Stimulated activated CD8-positive, alpha-beta memory T cell treated with anti-CD3 and anti-CD28 coated beads, Interleukin-15, amount 100 ng/mL, for 4 hours (primary cell): ENCODE data around the gene BOD1.
"Not testable (repeated sequence)": the region's sequence is repeated elsewhere in the genome, so short reads cannot be mapped to it uniquely, and the experiment has no call there.

Experiments used
- DNase-seq, 2 donors: peaks; one replicate each; pipeline ENCODE4 v3.0.0-alpha.2; 2020; ENCODE audit warnings: low read depth in 2 of 2

The BOD1 gene

DNA sequence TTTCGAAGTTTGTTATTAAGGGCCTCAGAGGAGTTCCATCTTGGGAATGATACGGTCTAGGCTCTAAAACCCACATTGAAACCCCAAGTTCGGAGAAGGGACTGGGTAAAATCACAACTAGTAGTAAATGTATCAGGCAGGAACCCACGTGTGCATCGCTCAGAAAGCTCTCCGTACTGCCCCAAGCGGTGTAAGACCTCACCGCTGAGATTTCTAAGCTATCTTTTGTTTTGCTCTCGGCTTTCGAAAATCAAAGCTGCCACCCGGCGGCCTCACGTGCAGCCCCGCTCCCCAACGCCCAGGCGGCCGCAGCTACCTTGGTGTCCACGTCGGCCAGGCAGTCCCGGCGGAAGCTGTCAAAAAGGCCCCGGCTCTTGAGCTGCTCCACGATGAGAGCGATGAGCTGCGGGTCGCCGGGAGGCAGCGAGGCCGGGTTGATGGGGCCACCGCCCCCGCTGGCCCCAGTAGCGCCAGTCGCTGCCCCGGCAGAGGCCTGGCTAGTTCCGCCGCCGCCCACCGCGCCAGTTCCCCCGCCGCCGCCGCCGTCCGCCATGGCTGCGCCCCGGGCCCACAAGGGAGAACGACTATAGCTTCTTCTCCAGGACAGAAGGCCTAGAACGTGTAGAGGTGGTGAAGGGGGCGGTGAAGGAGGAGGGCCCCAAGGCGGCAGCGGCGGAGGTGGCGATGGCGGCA, 420 bp downstream of the BOD1 start:
- peak; percentile 39 to 45 for DNase-seq

DNA sequence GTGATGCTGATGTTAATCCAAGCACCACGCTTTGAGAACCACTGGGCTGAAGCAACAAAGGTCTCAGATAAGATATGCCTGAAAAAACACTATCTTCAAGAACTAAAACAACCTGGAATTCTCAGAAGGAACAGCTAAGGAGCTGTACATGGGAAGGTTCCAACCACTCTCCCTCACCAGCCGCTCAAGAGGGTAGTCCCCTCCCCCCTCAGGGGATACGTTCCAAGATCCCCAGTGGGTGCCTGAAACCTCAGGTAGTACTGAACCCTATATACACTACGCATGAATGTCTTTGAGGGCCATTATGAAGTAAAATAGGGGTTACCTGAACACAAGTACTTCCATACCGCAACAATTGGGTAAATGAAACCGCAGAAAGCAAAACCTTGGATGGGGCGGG, 1.9 kb downstream of the BOD1 start:
- no peak for DNase-seq

GRCh38 chr5:173613433-173614159, 2.9 kb downstream of the BOD1 start:
- no peak for DNase-seq

DNA sequence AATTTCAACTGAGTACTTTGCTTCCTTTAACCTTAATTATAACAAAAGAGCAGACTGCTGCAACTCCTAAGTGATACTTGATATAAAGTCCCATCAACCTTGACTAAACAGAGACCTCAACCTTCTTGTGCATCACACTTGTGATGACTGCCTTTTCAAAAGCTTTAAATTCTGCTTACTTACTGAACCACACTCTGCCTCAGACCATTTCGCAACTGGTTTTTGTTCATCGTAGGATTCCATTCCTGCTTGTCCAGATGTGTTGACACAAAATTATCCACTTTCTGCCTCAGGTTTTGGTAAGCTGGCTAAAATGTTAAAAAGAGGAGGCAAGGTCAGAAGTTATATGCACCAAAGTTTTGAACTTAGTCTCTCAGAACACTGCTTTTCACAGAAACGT, 3.5 kb downstream of the BOD1 start:
- DNase-seq, result no peak

DNA sequence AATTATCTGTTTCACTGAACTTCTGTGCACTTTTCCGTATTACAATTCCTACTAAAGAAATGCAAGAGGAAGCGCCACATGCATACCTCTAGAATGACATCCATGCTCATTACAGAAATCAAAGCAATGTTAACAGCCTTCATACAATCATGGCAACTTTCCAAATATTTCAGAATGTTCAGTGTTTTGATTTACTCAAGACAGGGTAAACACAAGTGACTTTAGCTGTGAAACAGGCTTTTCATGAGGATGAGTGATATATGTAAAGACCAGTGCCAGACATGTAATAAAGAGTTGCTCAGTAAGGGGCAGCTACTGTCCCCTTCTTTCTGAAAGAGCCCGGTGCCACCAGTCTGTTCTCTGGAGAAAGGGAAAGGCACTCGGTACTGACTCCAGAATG, 4.7 kb downstream of the BOD1 start:
- no peak for DNase-seq

DNA sequence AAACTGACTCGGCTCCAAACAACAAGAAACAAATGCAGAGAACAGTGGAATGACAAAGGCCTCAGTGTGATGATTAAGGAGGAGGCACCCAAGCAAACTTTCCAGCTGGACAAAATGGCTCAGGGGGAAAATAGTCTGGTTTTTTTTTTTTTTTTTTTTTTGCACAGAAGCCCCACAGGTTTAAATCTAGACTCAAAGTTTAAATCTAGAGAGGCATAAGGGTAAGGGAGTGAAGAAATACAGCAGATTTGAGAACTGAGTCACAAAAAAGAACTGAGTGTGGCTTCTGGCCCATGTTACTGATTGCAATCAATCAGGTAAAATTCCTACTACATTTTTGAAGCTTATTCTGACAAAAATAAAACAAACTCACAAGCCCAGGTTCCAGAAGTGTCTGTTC, 12.3 kb downstream of the BOD1 start:
- DNase-seq, result no peak

- no peak for DNase-seq
Measured at GRCh38 chr5:173602423-173602822, 14.0 kb downstream of the BOD1 start.

DNA sequence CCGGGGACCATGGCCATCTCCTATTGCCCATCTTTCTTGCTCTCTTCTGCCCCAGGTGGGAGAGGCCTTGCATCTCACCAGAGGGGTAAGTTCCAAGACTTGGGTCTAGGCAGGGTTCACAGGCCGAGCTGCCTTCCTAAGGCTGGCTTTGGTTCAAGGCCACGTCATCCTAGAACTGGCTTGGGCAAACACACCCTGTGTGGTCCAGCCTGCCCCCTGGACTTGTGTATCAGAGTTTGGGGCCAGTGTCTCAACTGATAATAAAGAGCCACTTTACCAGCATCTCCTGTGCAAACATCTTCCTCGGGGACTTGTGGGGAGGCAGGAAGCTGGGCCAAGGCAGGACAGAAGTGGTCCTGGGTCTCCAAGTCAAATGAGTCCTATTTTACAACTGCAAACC, 17.8 kb downstream of the BOD1 start:
- DNase-seq, result no peak

- DNase-seq, result no peak
Measured at GRCh38 chr5:173597304-173597703, 19.1 kb downstream of the BOD1 start.

DNA sequence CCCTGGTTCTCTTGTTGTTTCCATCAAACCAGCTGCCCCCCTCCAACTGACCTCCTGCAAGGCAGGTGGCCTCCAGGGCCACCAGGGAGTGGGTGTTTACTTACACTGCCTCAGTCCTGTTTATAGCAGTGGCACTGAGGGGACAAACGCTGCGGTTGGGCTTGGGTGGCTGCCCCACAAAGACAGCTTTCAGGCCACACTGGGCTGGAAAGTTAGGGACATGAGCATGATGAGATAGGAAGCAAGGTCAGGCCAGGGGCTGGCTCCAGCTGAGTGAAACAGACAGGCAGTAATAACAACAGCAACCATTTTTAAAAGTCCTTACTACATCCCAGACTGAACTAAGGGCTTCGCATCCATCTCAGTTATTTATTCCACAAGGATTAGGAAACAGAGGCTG, 20.6 kb downstream of the BOD1 start:
- DNase-seq, result no peak

- DNase-seq, result no peak
Measured at GRCh38 chr5:173594061-173594460, 22.4 kb downstream of the BOD1 start.

GRCh38 chr5:173592050-173592669, 24.3 kb downstream of the BOD1 start:
- no peak for DNase-seq

- DNase-seq, result no peak
Measured at GRCh38 chr5:173591056-173591514, 25.4 kb downstream of the BOD1 start.

GRCh38 chr5:173590436-173591055, 25.9 kb downstream of the BOD1 start:
- no peak for DNase-seq

- DNase-seq, result not testable (repeated sequence)
Measured at GRCh38 chr5:173586133-173586532, 30.3 kb downstream of the BOD1 start.

- no peak for DNase-seq
Measured at GRCh38 chr5:173583346-173583745, 33.1 kb downstream of the BOD1 start.

- DNase-seq, result no peak
Measured at GRCh38 chr5:173582216-173583111, 34.0 kb downstream of the BOD1 start.

- DNase-seq, result no peak
Measured at GRCh38 chr5:173581408-173582215, 34.8 kb downstream of the BOD1 start.

DNA sequence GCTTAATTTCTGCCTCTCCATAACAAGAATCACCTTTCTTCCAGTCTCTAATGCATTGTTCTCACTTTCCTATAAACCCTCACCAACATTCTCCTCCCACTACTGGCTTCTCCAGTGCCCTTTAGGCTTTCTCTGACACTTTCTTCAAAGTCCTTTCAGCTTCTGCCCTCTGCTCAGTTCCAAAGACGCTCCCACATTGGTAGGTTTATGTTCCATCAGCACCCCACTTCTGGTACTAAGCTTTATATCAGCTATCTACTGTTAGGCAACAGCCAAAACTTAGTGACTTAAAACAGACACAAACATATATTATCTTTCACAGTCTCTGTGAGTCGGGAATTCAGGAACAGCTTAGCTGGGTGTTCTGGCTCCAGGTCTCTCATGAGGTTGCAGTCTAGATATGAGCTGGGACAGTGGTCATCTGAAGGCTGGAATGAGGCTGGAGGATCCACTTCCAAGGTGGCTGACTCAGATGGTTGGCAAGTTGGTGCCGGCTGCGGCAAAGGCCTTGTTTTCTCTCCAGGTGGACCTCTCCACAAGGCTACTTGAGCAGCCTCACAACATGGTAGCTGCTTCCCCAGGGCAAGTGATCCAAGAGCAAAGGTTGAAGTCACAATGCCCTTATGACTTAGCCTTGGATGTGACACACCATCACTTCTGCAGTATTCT, 37.4 kb downstream of the BOD1 start:
- no peak for DNase-seq

- DNase-seq, result no peak
Measured at GRCh38 chr5:173577817-173578216, 38.6 kb downstream of the BOD1 start.
